ENCODE results near the gene ADD1. TPM values are rescaled to one million over a fixed set of nuclear protein-coding genes. Genes with fewer than 3 reads are reported as not detected.
A peak's percentile ranks its signal among the peaks of the same experiment; 100 is the strongest.
"Not testable (repeated sequence)": the region's sequence is repeated elsewhere in the genome, so short reads cannot be mapped to it uniquely, and the experiment has no call there.

ADD1 gene
- total and polyA plus RNA-seq, 2 experiments from 2014 or later = 230 to 274 TPM

- H3K27me3 ChIP-seq = no peaks in the 10 kb centered on the region
- peak overlapping the region; percentile 78 for H3K27ac ChIP-seq
- no peaks in the 10 kb centered on the region for H3K9me3 ChIP-seq (ENCODE audit: low read depth)
- DNase-seq (ENCODE audit: low read depth in 1 of 2, low spot score in 1 of 2) = no peak
- peaks cover 51% of the 10 kb centered on the region for H3K36me3 ChIP-seq
- no peak overlapping the region for H3K4me3 ChIP-seq
- no peaks in the 10 kb centered on the region for H3K4me1 ChIP-seq (ENCODE audit: low read depth)
- no peak for TF ChIP-seq CTCF (IDR thresholded peaks at IDR 0.05; ENCODE audit: low read depth, low read length)
Measured at GRCh38 chr4:2954358-2955185, 110.9 kb downstream of the ADD1 start.

- not testable (repeated sequence) for DNase-seq (ENCODE audit: low read depth in 1 of 2, low spot score in 1 of 2); H3K4me1 ChIP-seq (ENCODE audit: low read depth); H3K9me3 ChIP-seq (ENCODE audit: low read depth); H3K27me3 ChIP-seq; H3K4me3 ChIP-seq
- Histone ChIP-seq H3K36me3 (peaks cover 48% of the 10 kb centered on the region), H3K27ac (peak overlapping the region; percentile 20)
- TF ChIP-seq CTCF (IDR thresholded peaks at IDR 0.05; ENCODE audit: low read depth, low read length) = peak; percentile 18
Measured at GRCh38 chr4:2955186-2956044, 111.8 kb downstream of the ADD1 start.

GRCh38 chr4:2958446-2958845 lies 114.8 kb downstream of the ADD1 start:
- Histone ChIP-seq H3K27ac (no peak overlapping the region), H3K27me3 (no peaks in the 10 kb centered on the region), H3K4me3 (no peak overlapping the region), H3K36me3 (peaks cover 21% of the 10 kb centered on the region), H3K4me1 (ENCODE audit: low read depth) (peaks cover 4% of the 10 kb centered on the region), H3K9me3 (ENCODE audit: low read depth) (no peaks in the 10 kb centered on the region)
- DNase-seq (ENCODE audit: low read depth in 1 of 2, low spot score in 1 of 2) = no peak
- TF ChIP-seq CTCF (IDR thresholded peaks at IDR 0.05; ENCODE audit: low read depth, low read length) = no peak

- peaks cover 20% of the 10 kb centered on the region for H3K36me3 ChIP-seq
- not testable (repeated sequence) for H3K4me1 ChIP-seq (ENCODE audit: low read depth); H3K9me3 ChIP-seq (ENCODE audit: low read depth); H3K27me3 ChIP-seq; H3K4me3 ChIP-seq; H3K27ac ChIP-seq; DNase-seq (ENCODE audit: low read depth in 1 of 2, low spot score in 1 of 2)
Measured at GRCh38 chr4:2960450-2960849, 116.8 kb downstream of the ADD1 start.

- Histone ChIP-seq H3K4me3 (no peak overlapping the region), H3K36me3 (peaks cover 10% of the 10 kb centered on the region), H3K27me3 (no peaks in the 10 kb centered on the region), H3K9me3 (ENCODE audit: low read depth) (no peaks in the 10 kb centered on the region), H3K4me1 (ENCODE audit: low read depth) (peaks cover 8% of the 10 kb centered on the region), H3K27ac (peak overlapping the region; percentile 38)
- no peak for TF ChIP-seq CTCF (IDR thresholded peaks at IDR 0.05; ENCODE audit: low read depth, low read length)
- no peak for DNase-seq (ENCODE audit: low read depth in 1 of 2, low spot score in 1 of 2)
Measured at GRCh38 chr4:2961421-2961810, 117.8 kb downstream of the ADD1 start.
